A549 (cell line): ENCODE data around the gene ALDH5A1. TPM values are rescaled to one million over a fixed set of nuclear protein-coding genes. Genes with fewer than 3 reads are reported as not detected.

Experiments used
- ATAC-seq, 2 experiments: fragments of 200-7000 bp in 1 of 2; fragments of >200 bp in 1 of 2; cut with Nextera tagmentation in 1 of 2; cut with Tn5 transposase in 1 of 2; 3 replicates each; pipeline versions ENCODE4 v1.8.0 to v1.9.1; 2018 to 2020; ENCODE audit warnings: mild to moderate bottlenecking in 1 of 2, moderate library complexity in 1 of 2
- CTCF ChIA-PET: fragments of 300-600 bp; sonication (Branson Sonifier 250); formaldehyde crosslinking; extraction: SDS; loops from one replicate; lab custom pipeline; 2021; ENCODE audit warnings: antibody characterized with exemption, inconsistent platforms; lab: Yijun Ruan, JAX
- POLR2A ChIA-PET: fragments of 350-600 bp; formaldehyde crosslinking; extraction: SDS; loops from one replicate; lab custom pipeline; 2021; ENCODE audit warnings: antibody characterized with exemption, inconsistent platforms; lab: Yijun Ruan, JAX
- DNase-seq, 2 experiments: peaks; one replicate each; pipeline versions ENCODE4 v3.0.0 to v3.0.0-alpha.2; 2011 to 2016; ENCODE audit warnings: low read depth in 1 of 2, low spot score in 1 of 2
- FAIRE-seq: peaks from 2 replicates; lab custom pipeline; 2011; peaks lifted over from hg19 to GRCh38; lab: Jason Lieb, UNC
- H3K27ac ChIP-seq, 2 experiments: fragments of >200 bp; sonication (Bioruptor Twin); formaldehyde crosslinking; 3 replicates each; pipeline ENCODE4 v1.5.1; 2016 to 2017
- H3K4me1 ChIP-seq: fragments of >200 bp; sonication (Bioruptor Twin); formaldehyde crosslinking; 3 replicates; pipeline ENCODE4 v1.6.1; 2016
- H3K4me2 ChIP-seq: fragments of >200 bp; sonication (Bioruptor Twin); formaldehyde crosslinking; 3 replicates; pipeline ENCODE4 v1.6.1; 2016
- H3K4me3 ChIP-seq: fragments of >200 bp; sonication (Bioruptor Twin); formaldehyde crosslinking; 3 replicates; pipeline ENCODE4 v1.5.1; 2016
- H3K9me3 ChIP-seq: fragments of >200 bp; sonication (Bioruptor Twin); formaldehyde crosslinking; 3 replicates; pipeline ENCODE4 v1.6.1; 2016
- BHLHE40 ChIP-seq: IDR thresholded peaks from 2 replicates; pipeline ENCODE4 v1.6.1; 2012; ENCODE audit warnings: low read depth, low read length, inconsistent platforms
- CBX2 ChIP-seq: fragments of 200-600 bp; sonication (generic); IDR thresholded peaks from 2 replicates; pipeline ENCODE4 v1.6.1; 2016; ENCODE audit warnings: low read depth, mild to moderate bottlenecking, borderline replicate concordance
- ESRRA ChIP-seq: fragments of 150-350 bp; IDR thresholded peaks from 2 replicates; pipeline ENCODE4 v1.6.1; 2014; ENCODE audit warnings: mild to moderate bottlenecking, low read length, borderline replicate concordance
- FOSB ChIP-seq: fragments of 250-450 bp; sonication (Bioruptor Pico); IDR thresholded peaks from 2 replicates; pipeline ENCODE4 v1.5.0; 2020; ENCODE audit warnings: mild to moderate bottlenecking, moderate library complexity
- FOSL2 ChIP-seq, 2 experiments: fragments of 450-650 bp in 1 of 2; fragments of >200 bp in 1 of 2; sonication (Bioruptor Twin) in 1 of 2; formaldehyde crosslinking; IDR thresholded peaks; 2 replicates each; pipeline versions ENCODE4 v1.5.0 to v1.6.1; 2016 to 2020; ENCODE audit warnings: mild to moderate bottlenecking in 1 of 2, moderate library complexity in 1 of 2
- FOXS1 ChIP-seq: fragments of 250-450 bp; sonication (Bioruptor Pico); IDR thresholded peaks from 2 replicates; pipeline ENCODE4 v1.5.0; 2020; ENCODE audit warnings: mild to moderate bottlenecking, moderate library complexity
- HDAC2 ChIP-seq: fragments of 200-600 bp; sonication (generic); IDR thresholded peaks from 2 replicates; pipeline ENCODE4 v1.6.1; 2016
- HOXA7 ChIP-seq: fragments of 250-450 bp; sonication (Bioruptor Pico); IDR thresholded peaks from 2 replicates; pipeline ENCODE4 v1.5.0; 2020; ENCODE audit warnings: mild to moderate bottlenecking, moderate library complexity
- KDM1A ChIP-seq: fragments of 200-600 bp; sonication (generic); IDR thresholded peaks from 2 replicates; pipeline ENCODE4 v1.6.1; 2016; ENCODE audit warnings: low read depth, mild to moderate bottlenecking
- MAZ ChIP-seq: fragments of 150-350 bp; IDR thresholded peaks from 2 replicates; pipeline ENCODE4 v1.6.1; 2014; ENCODE audit warnings: antibody characterized with exemption, low read depth, low read length, borderline replicate concordance
- NPAS2 ChIP-seq: fragments of 250-450 bp; sonication (Bioruptor Pico); IDR thresholded peaks from 2 replicates; pipeline ENCODE4 v1.8.0; 2022; ENCODE audit warnings: mild to moderate bottlenecking, moderate library complexity, borderline replicate concordance
- NR3C1 ChIP-seq: fragments of >200 bp; sonication (Bioruptor Twin); formaldehyde crosslinking; IDR thresholded peaks from 3 replicates; pipeline ENCODE4 v1.6.1; 2017
- POLR2A ChIP-seq: IDR thresholded peaks from 2 replicates; pipeline ENCODE4 v1.6.1; 2012; ENCODE audit warnings: mild to moderate bottlenecking, low read length
- POLR2AphosphoS2 ChIP-seq: conservative IDR thresholded peaks from 2 replicates; pipeline ENCODE4 v1.6.1; 2012; ENCODE audit warnings: low read length, improper control_type of control experiment, inconsistent platforms
- RCOR1 ChIP-seq: fragments of 150-350 bp; IDR thresholded peaks from 2 replicates; pipeline ENCODE4 v1.6.1; 2014; ENCODE audit warnings: antibody characterized with exemption, low read length, low read depth
- RFX5 ChIP-seq: fragments of 450-650 bp; IDR thresholded peaks from 2 replicates; pipeline ENCODE4 v1.7.1; 2014; ENCODE audit warnings: antibody characterized with exemption, mild to moderate bottlenecking, moderate library complexity
- SMC3 ChIP-seq: fragments of >200 bp; sonication (Bioruptor Twin); formaldehyde crosslinking; IDR thresholded peaks from 3 replicates; pipeline ENCODE4 v1.6.1; 2018; ENCODE audit warnings: inconsistent platforms
- TFCP2L1 ChIP-seq: fragments of 250-450 bp; sonication (Bioruptor Pico); IDR thresholded peaks from 2 replicates; pipeline ENCODE4 v1.5.0; 2021; ENCODE audit warnings: mild to moderate bottlenecking
- ZC3H11A ChIP-seq: fragments of 450-650 bp; IDR thresholded peaks from 2 replicates; pipeline ENCODE4 v1.6.1; 2014; ENCODE audit warnings: antibody characterized with exemption, mild to moderate bottlenecking
- ZNF302 ChIP-seq: fragments of 250-450 bp; sonication (Bioruptor Pico); IDR thresholded peaks from 2 replicates; pipeline ENCODE4 v1.9.0; 2021; ENCODE audit warnings: inconsistent platforms, mild to moderate bottlenecking, moderate library complexity
- WGBS: methylation state at CpG from one replicate; pipeline ENCODE4 v1.1.6; 2017; ENCODE audit errors: missing lambda C conversion rate; 5-methylcytosine and 5-hydroxymethylcytosine counted together
- polyA plus RNA-seq, 4 experiments: library from polyadenylated mRNA; depleted of rRNA in 3 of 4; stranded (reverse); fragments of >200 nt; fragmentation: RNase III in 1 of 4; extraction: RNeasy Plus Mini Kit Qiagen cat#74134 plus additional on column Dnase treatment in 1 of 4; gene quantifications; 2 replicates in 3 of 4; 3 replicates in 1 of 4; pipeline ENCODE4 v1.2.3, GENCODE V29; 2011 to 2017
- TF ChIP-seq, protein P1 (sequence below): fragments of 250-450 bp; sonication (Bioruptor Pico); IDR thresholded peaks from 2 replicates; pipeline ENCODE4 v1.5.0; 2020; ENCODE audit warnings: low read depth, mild to moderate bottlenecking, moderate library complexity
- TF ChIP-seq, protein P2 (sequence below): fragments of 200-600 bp; sonication (generic); IDR thresholded peaks from 2 replicates; pipeline ENCODE4 v1.6.1; 2016; ENCODE audit warnings: antibody characterized with exemption, mild to moderate bottlenecking, moderate library complexity
- TF ChIP-seq, protein P3 (sequence below): fragments of >200 bp; sonication (Bioruptor Twin); formaldehyde crosslinking; IDR thresholded peaks from 3 replicates; pipeline ENCODE4 v1.6.1; 2016

Gene ALDH5A1
- polyA plus RNA-seq, 2 of the 4 experiments (the other 2 are of a cell fraction) = 6.9 to 10.9 TPM

DNA sequence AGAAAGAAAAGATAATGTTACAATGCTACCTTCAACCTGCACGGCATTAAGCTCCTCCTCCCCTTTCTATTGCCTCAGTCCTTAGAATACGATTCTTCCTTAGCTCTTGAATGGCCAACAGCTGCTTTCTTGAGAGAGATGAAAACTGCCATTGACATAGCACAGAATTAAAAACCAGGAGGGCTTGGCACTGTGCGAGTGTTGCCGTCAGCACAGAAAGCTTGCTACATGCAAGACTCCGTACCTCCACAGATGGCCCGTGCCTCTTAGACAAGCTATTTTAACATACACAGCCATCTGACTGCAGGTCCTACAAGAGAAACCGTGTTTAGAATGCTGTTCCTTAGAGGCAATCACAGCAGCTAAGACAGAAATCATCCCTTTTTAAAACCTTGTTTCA, 51.7 kb downstream of the ALDH5A1 start:
- Histone ChIP-seq H3K4me3 (no peak overlapping the region), H3K27ac (no peak overlapping the region), H3K9me3 (no peaks in the 10 kb centered on the region), H3K4me1 (no peaks in the 10 kb centered on the region), H3K4me2 (no peak overlapping the region)
- FAIRE-seq (no peak), DNase-seq (no peak), ATAC-seq (no peak)
- CTCF ChIA-PET = no interaction called here
- no peak for TF ChIP-seq POLR2A
- TF ChIP-seq ZNF302 = no peak
- no peak for TF ChIP-seq ZC3H11A
- no peak for TF ChIP-seq RCOR1
- no peak for TF ChIP-seq TFCP2L1 (CRISPR knock-in tag)
- TF ChIP-seq FOSB (CRISPR knock-in tag) = no peak
- TF ChIP-seq, protein P1, sequence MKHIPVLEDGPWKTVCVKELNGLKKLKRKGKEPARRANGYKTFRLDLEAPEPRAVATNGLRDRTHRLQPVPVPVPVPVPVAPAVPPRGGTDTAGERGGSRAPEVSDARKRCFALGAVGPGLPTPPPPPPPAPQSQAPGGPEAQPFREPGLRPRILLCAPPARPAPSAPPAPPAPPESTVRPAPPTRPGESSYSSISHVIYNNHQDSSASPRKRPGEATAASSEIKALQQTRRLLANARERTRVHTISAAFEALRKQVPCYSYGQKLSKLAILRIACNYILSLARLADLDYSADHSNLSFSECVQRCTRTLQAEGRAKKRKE (CRISPR knock-in tag) = no peak
- no peak for TF ChIP-seq BHLHE40
- 81% methylated on average over 7 of the region's 7 CpGs for WGBS
- POLR2A ChIA-PET = no interaction called here

DNA sequence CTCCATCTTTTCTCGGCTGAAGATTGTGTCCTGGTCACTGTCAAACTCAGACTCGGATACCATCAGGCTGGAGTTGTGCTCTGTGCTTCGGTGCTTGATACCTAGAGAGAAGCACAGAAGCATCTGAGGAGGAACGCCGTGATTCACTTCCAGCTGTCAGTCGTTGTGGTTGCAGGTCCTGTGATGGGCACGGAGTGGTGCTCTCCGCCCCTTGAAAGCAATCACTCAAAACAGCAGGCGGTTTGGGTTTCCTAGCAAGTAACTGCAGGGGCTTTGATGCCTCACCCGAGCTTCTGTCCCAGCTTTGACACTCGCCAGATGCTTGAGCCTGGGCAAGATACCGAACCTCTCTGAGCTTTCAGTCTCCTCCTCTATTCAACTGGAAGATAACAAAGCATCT, 52.5 kb downstream of the ALDH5A1 start:
- no peak for DNase-seq
- TF ChIP-seq NR3C1 = no peak
- TF ChIP-seq ESRRA = no peak
- no peak for TF ChIP-seq FOSL2 (IDR thresholded peaks at IDR 0.05)
- no peak for TF ChIP-seq FOSL2 (CRISPR knock-in tag; IDR thresholded peaks at IDR 0.05)
- TF ChIP-seq FOXS1 = no peak
- no peak for TF ChIP-seq MAZ
- no peak for TF ChIP-seq HDAC2
- TF ChIP-seq SMC3 = no peak
- TF ChIP-seq NPAS2 (CRISPR knock-in tag) = no peak
- TF ChIP-seq, protein P2, sequence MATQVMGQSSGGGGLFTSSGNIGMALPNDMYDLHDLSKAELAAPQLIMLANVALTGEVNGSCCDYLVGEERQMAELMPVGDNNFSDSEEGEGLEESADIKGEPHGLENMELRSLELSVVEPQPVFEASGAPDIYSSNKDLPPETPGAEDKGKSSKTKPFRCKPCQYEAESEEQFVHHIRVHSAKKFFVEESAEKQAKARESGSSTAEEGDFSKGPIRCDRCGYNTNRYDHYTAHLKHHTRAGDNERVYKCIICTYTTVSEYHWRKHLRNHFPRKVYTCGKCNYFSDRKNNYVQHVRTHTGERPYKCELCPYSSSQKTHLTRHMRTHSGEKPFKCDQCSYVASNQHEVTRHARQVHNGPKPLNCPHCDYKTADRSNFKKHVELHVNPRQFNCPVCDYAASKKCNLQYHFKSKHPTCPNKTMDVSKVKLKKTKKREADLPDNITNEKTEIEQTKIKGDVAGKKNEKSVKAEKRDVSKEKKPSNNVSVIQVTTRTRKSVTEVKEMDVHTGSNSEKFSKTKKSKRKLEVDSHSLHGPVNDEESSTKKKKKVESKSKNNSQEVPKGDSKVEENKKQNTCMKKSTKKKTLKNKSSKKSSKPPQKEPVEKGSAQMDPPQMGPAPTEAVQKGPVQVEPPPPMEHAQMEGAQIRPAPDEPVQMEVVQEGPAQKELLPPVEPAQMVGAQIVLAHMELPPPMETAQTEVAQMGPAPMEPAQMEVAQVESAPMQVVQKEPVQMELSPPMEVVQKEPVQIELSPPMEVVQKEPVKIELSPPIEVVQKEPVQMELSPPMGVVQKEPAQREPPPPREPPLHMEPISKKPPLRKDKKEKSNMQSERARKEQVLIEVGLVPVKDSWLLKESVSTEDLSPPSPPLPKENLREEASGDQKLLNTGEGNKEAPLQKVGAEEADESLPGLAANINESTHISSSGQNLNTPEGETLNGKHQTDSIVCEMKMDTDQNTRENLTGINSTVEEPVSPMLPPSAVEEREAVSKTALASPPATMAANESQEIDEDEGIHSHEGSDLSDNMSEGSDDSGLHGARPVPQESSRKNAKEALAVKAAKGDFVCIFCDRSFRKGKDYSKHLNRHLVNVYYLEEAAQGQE = no peak
- no peak for TF ChIP-seq CBX2
- no peak for TF ChIP-seq HOXA7 (CRISPR knock-in tag)
- no peak for TF ChIP-seq ZNF302
- TF ChIP-seq, protein P3, sequence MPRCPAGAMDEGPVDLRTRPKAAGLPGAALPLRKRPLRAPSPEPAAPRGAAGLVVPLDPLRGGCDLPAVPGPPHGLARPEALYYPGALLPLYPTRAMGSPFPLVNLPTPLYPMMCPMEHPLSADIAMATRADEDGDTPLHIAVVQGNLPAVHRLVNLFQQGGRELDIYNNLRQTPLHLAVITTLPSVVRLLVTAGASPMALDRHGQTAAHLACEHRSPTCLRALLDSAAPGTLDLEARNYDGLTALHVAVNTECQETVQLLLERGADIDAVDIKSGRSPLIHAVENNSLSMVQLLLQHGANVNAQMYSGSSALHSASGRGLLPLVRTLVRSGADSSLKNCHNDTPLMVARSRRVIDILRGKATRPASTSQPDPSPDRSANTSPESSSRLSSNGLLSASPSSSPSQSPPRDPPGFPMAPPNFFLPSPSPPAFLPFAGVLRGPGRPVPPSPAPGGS = no peak
- TF ChIP-seq KDM1A = no peak
- no peak for TF ChIP-seq POLR2AphosphoS2
- no peak for TF ChIP-seq RFX5
- TF ChIP-seq BHLHE40 = no peak
- TF ChIP-seq, all 56 proteins: peak for 0
- Histone ChIP-seq H3K9me3 (no peaks in the 10 kb centered on the region), H3K27ac (no peak overlapping the region), H3K4me3 (no peak overlapping the region), H3K4me2 (no peak overlapping the region), H3K4me1 (no peaks in the 10 kb centered on the region)
- ChIA-PET POLR2A (no interaction called here), CTCF (no interaction called here)
- ATAC-seq (no peak), FAIRE-seq (no peak)
- WGBS = 74% methylated on average over 9 of the region's 12 CpGs
